ACC112 (cell line): ENCODE measurements around the gene ATXN10.

Experiments
- H2AFZ ChIP-seq: fragments of 200-600 bp; sonication (generic); one replicate; pipeline ENCODE4 v1.6.0; 2017; ENCODE audit warnings: antibody characterized with exemption, low read length; ENCODE audit not compliant: unreplicated experiment
- H3K27ac ChIP-seq: fragments of 200-600 bp; sonication (generic); 2 replicates; pipeline ENCODE4 v1.5.1; 2014; ENCODE audit warnings: low read depth, mild to moderate bottlenecking, antibody characterized with exemption, low read length, moderate library complexity
- H3K27me3 ChIP-seq: fragments of 200-600 bp; sonication (generic); 2 replicates; pipeline ENCODE4 v1.6.1; 2014; ENCODE audit warnings: mild to moderate bottlenecking, antibody characterized with exemption, low read length, moderate library complexity, mixed read lengths; ENCODE audit not compliant: insufficient read depth
- H3K36me3 ChIP-seq: fragments of 200-600 bp; sonication (generic); 2 replicates; pipeline ENCODE4 v1.6.1; 2016; ENCODE audit warnings: mild to moderate bottlenecking, antibody characterized with exemption, low read length, moderate library complexity, mixed read lengths; ENCODE audit not compliant: insufficient read depth
- H3K4me1 ChIP-seq: fragments of 200-600 bp; sonication (generic); one replicate; pipeline ENCODE4 v1.6.1; 2016; ENCODE audit warnings: low read length, mixed read lengths; ENCODE audit not compliant: insufficient read depth, unreplicated experiment, control insufficient read depth
- H3K4me3 ChIP-seq: fragments of 200-600 bp; sonication (generic); 2 replicates; pipeline ENCODE4 v1.5.1; 2014; ENCODE audit warnings: mild to moderate bottlenecking, low read depth, low read length
- H3K79me2 ChIP-seq: fragments of 200-600 bp; sonication (generic); one replicate; pipeline ENCODE4 v1.6.0; 2016; ENCODE audit warnings: low read length; ENCODE audit not compliant: control insufficient read depth, unreplicated experiment, insufficient read depth

The ATXN10 gene

GRCh38 chr22:45804986-45805325 lies 133.3 kb downstream of the ATXN10 start:
- H3K79me2 ChIP-seq: no peaks in the 10 kb centered on the region
- peak overlapping the region; percentile 18; the same call in 1 of the 2 replicates for H3K4me3 ChIP-seq
- no peak overlapping the region for H2AFZ ChIP-seq
- peaks cover 17% of the 10 kb centered on the region for H3K4me1 ChIP-seq
- H3K36me3 ChIP-seq: peaks cover 8% of the 10 kb centered on the region; the same call in 1 of the 2 replicates
- peak overlapping the region; percentile 69 for H3K27ac ChIP-seq
- H3K27me3 ChIP-seq: no peaks in the 10 kb centered on the region

- H3K36me3 ChIP-seq: peaks cover 5% of the 10 kb centered on the region; the same call in 1 of the 2 replicates
- peak overlapping the region; percentile 65 for H3K27ac ChIP-seq
- H3K79me2 ChIP-seq: no peaks in the 10 kb centered on the region
Observed at GRCh38 chr22:45805413-45805812, 133.8 kb downstream of the ATXN10 start.

GRCh38 chr22:45807156-45807915 lies 135.7 kb downstream of the ATXN10 start:
- H3K27ac ChIP-seq: no peak overlapping the region

More at GRCh38 chr22:45805413-45805812, 133.8 kb downstream of the ATXN10 start:
- Histone ChIP-seq H3K27me3 (no peaks in the 10 kb centered on the region), H2AFZ (no peak overlapping the region), H3K4me3 (peak overlapping the region; percentile 18; the same call in 1 of the 2 replicates), H3K4me1 (peaks cover 17% of the 10 kb centered on the region)

GRCh38 chr22:45812910-45813309 lies 141.3 kb downstream of the ATXN10 start:
- peaks cover 4% of the 10 kb centered on the region; the same call in 1 of the 2 replicates for H3K36me3 ChIP-seq
- H3K4me1 ChIP-seq: no peaks in the 10 kb centered on the region
- no peak overlapping the region for H2AFZ ChIP-seq
- H3K27me3 ChIP-seq: no peaks in the 10 kb centered on the region
- no peak overlapping the region for H3K4me3 ChIP-seq
- H3K27ac ChIP-seq: no peak overlapping the region
- H3K79me2 ChIP-seq: no peaks in the 10 kb centered on the region

More at GRCh38 chr22:45807156-45807915, 135.7 kb downstream of the ATXN10 start:
- Histone ChIP-seq H2AFZ (no peak overlapping the region), H3K79me2 (no peaks in the 10 kb centered on the region), H3K27me3 (no peaks in the 10 kb centered on the region), H3K4me1 (peaks cover 17% of the 10 kb centered on the region), H3K4me3 (no peak overlapping the region), H3K36me3 (peaks cover 5% of the 10 kb centered on the region; the same call in 1 of the 2 replicates)

- H3K79me2 ChIP-seq: no peaks in the 10 kb centered on the region
- H3K4me3 ChIP-seq: no peak overlapping the region
- H3K36me3 ChIP-seq: no peaks in the 10 kb centered on the region
- H2AFZ ChIP-seq: no peak overlapping the region
- H3K4me1 ChIP-seq: no peaks in the 10 kb centered on the region
- no peaks in the 10 kb centered on the region for H3K27me3 ChIP-seq
- H3K27ac ChIP-seq: no peak overlapping the region
Observed at GRCh38 chr22:45814198-45814597, 142.6 kb downstream of the ATXN10 start.

GRCh38 chr22:45816776-45817175 lies 145.1 kb downstream of the ATXN10 start:
- no peaks in the 10 kb centered on the region for H3K4me1 ChIP-seq
- no peak overlapping the region for H3K27ac ChIP-seq
- H3K27me3 ChIP-seq: no peaks in the 10 kb centered on the region
- no peaks in the 10 kb centered on the region for H3K79me2 ChIP-seq
- no peak overlapping the region for H2AFZ ChIP-seq
- H3K36me3 ChIP-seq: no peaks in the 10 kb centered on the region
- H3K4me3 ChIP-seq: no peak overlapping the region

GRCh38 chr22:45817745-45818423 lies 146.2 kb downstream of the ATXN10 start:
- H3K79me2 ChIP-seq: no peaks in the 10 kb centered on the region
- H3K27ac ChIP-seq: no peak overlapping the region
- no peak overlapping the region for H2AFZ ChIP-seq
- no peaks in the 10 kb centered on the region for H3K27me3 ChIP-seq
- H3K4me3 ChIP-seq: no peak overlapping the region
- no peaks in the 10 kb centered on the region for H3K36me3 ChIP-seq
- H3K4me1 ChIP-seq: no peaks in the 10 kb centered on the region

GRCh38 chr22:45818424-45819085 lies 146.9 kb downstream of the ATXN10 start:
- H3K4me3 ChIP-seq: no peak overlapping the region
- no peak overlapping the region for H2AFZ ChIP-seq
- H3K4me1 ChIP-seq: no peaks in the 10 kb centered on the region
- no peaks in the 10 kb centered on the region for H3K79me2 ChIP-seq
- H3K27ac ChIP-seq: no peak overlapping the region
- H3K36me3 ChIP-seq: no peaks in the 10 kb centered on the region
- no peaks in the 10 kb centered on the region for H3K27me3 ChIP-seq

- Histone ChIP-seq H3K27me3 (no peaks in the 10 kb centered on the region), H3K4me3 (no peak overlapping the region), H3K27ac (no peak overlapping the region), H3K4me1 (no peaks in the 10 kb centered on the region), H3K36me3 (0 out of 2 replicates have a peak, but pooled peaks cover under 1% of the 10 kb centered on the region), H3K79me2 (no peaks in the 10 kb centered on the region), H2AFZ (no peak overlapping the region)
Observed at GRCh38 chr22:45819305-45819704, 147.7 kb downstream of the ATXN10 start.

- H3K36me3 ChIP-seq: 0 out of 2 replicates have a peak, but pooled peaks cover 5% of the 10 kb centered on the region
Observed at GRCh38 chr22:45823336-45823735, 151.7 kb downstream of the ATXN10 start.

More at GRCh38 chr22:45823336-45823735, 151.7 kb downstream of the ATXN10 start:
- Histone ChIP-seq H3K4me1 (no peaks in the 10 kb centered on the region), H3K79me2 (no peaks in the 10 kb centered on the region), H3K27ac (no peak overlapping the region), H3K27me3 (no peaks in the 10 kb centered on the region), H2AFZ (no peak overlapping the region), H3K4me3 (no peak overlapping the region)
